Measurements from ENCODE around the gene HCN4. TPM values are rescaled to one million over a fixed set of nuclear protein-coding genes. Genes with fewer than 3 reads are reported as not detected.

The HCN4 gene
- total and polyA plus RNA-seq, 3 donors from 2014 or later: 9.1 to 17.6 (median 12.6) TPM

DNA sequence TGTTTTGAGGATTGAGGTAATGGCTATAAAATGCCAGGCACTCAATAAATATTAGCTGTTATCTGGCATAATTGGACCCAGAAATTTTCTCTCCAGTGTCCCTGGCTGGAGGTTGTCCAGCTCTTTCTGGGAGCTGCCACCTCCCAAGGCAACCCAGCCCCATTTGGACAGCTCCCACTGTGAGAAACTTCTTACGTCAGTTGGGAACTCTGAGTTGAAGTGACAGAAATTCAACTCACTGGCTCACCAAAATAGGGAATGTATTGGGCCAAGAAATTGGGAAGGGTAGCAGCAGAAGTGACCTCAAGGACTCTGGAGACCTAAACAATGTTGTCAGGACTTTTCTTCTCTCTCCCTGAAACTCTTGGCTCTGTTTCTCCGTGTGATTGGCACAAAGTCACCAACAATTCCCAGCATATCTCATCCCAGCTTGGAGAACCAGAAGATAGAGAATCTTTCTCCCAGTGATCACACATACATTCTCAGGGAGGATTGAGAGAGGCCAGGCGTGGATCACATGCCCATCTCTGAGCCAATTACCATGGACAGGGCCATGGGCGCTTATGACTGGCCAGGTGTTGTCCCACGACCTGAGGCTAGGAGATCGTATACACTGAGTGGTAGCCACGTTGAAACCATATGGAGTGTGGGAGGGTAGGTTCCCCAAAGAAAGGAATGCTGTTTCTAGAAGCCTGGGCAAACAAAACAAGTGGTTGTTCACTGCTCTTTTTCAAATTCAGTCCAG is 22.5 kb upstream of the HCN4 start:
- intact Hi-C loops (cut with DNase I; ENCODE audit: low total_unique reads): no loop called here

DNA sequence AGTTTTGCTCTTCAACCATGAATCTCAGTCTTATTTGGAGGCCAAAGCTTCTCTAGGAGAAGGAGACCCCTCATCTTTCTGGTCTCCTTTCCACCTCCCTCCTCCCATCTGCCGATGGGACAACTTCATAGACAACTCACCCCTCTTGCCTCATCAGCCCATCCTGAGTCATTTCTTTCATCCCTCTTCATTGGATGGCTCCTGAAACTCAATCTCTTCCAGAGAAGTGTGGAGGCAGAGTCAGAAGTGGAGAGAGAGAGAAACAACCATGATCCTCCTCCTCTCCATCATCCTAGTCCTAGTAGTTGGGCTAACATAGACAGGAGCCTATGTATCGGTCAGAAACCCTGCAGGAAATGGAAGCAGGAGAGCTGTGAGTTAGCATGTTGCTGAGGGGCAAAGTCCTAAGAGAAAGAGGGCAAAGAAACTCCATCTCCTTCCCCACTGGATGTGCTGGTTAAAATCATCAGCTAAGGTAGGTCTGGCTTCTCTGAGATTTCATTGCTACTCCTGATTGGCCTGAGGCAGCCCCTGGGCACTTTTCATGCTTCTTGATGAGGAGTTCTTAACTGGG is 21.3 kb upstream of the HCN4 start:
- no peak for DNase-seq
- TF ChIP-seq POLR2A (IDR thresholded peaks at IDR 0.05): no peak
- TF ChIP-seq, protein P1, sequence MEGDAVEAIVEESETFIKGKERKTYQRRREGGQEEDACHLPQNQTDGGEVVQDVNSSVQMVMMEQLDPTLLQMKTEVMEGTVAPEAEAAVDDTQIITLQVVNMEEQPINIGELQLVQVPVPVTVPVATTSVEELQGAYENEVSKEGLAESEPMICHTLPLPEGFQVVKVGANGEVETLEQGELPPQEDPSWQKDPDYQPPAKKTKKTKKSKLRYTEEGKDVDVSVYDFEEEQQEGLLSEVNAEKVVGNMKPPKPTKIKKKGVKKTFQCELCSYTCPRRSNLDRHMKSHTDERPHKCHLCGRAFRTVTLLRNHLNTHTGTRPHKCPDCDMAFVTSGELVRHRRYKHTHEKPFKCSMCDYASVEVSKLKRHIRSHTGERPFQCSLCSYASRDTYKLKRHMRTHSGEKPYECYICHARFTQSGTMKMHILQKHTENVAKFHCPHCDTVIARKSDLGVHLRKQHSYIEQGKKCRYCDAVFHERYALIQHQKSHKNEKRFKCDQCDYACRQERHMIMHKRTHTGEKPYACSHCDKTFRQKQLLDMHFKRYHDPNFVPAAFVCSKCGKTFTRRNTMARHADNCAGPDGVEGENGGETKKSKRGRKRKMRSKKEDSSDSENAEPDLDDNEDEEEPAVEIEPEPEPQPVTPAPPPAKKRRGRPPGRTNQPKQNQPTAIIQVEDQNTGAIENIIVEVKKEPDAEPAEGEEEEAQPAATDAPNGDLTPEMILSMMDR (IDR thresholded peaks at IDR 0.05): no peak
- intact Hi-C loops (cut with DNase I; ENCODE audit: low total_unique reads): no loop called here
- Histone ChIP-seq H3K4me1 (no peaks in the 10 kb centered on the region), H3K27me3 (no peaks in the 10 kb centered on the region), H3K27ac (no peak overlapping the region), H3K36me3 (ENCODE audit: low read depth, missing control alignments) (no peaks in the 10 kb centered on the region), H3K9me3 (no peaks in the 10 kb centered on the region), H3K4me3 (no peak overlapping the region)
- WGBS, 2 donors: 87 to 94% methylated on average over 2 of the region's 2 CpGs

More for the DNA sequence above, 22.5 kb upstream of the HCN4 start:
- Histone ChIP-seq H3K4me1 (no peaks in the 10 kb centered on the region), H3K27me3 (no peaks in the 10 kb centered on the region), H3K9me3 (no peaks in the 10 kb centered on the region), H3K36me3 (ENCODE audit: low read depth, missing control alignments) (no peaks in the 10 kb centered on the region), H3K27ac (no peak overlapping the region), H3K4me3 (no peak overlapping the region)
- TF ChIP-seq, protein P1 (IDR thresholded peaks at IDR 0.05): no peak
- no peak for TF ChIP-seq POLR2A (IDR thresholded peaks at IDR 0.05)
- DNase-seq: no peak
- WGBS, 2 donors: 63 to 75% methylated on average over 7 of the region's 7 CpGs

DNA sequence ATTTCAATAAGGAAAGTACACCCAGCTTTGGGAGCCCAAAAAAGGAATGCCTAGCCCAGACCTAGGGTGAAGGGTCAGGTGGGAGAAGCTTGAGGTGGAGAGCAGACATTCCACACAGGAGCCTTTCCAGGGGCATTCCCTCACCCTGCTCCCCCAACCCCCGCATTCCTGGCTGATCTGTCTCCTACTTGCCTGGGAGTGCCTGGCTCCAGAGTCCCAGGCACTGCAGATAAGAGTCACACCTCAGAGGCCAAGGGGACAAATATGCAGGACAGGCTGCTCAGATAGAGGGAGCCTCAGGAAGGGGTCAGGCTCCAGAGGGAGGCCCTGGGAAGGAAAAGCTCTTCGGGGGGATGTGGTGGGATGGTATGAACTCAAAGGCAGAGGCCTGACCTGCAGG is 20.8 kb upstream of the HCN4 start:
- DNase-seq: no peak
- WGBS, 2 donors: 59 to 63% methylated on average over 2 of the region's 2 CpGs
- Histone ChIP-seq H3K27me3 (no peaks in the 10 kb centered on the region), H3K27ac (no peak overlapping the region), H3K9me3 (no peaks in the 10 kb centered on the region), H3K4me3 (no peak overlapping the region), H3K4me1 (no peaks in the 10 kb centered on the region), H3K36me3 (ENCODE audit: low read depth, missing control alignments) (no peaks in the 10 kb centered on the region)
- TF ChIP-seq, protein P1 (IDR thresholded peaks at IDR 0.05): no peak
- TF ChIP-seq POLR2A (IDR thresholded peaks at IDR 0.05): no peak
- intact Hi-C loops (cut with DNase I; ENCODE audit: low total_unique reads): no loop called here

DNA sequence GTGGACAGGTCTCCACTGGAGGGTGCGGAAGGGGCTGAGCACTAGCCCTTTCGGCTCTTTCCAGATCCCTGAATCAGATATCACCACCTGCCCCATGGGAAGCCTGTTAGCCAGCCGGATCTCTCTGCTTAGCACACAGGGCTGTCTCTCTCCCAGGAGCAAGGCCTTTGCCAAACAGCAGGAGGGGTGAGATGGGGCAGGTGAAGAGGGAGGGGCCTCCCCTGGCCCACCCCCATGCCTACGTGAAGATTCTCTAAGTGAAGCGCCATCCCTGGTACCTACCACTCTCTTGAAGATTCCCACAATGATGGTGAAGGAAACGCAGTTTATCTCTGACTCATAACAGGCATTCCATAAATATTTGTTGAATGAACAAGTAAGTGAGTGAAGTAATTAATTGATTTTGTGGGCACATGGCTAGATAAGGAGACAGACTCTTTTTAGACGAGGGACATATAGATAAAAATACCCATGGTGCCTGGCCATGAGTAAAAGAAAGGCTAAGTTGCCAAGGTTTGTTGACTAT is 19.6 kb upstream of the HCN4 start:
- Histone ChIP-seq H3K36me3 (ENCODE audit: low read depth, missing control alignments) (no peaks in the 10 kb centered on the region), H3K4me1 (no peaks in the 10 kb centered on the region), H3K27ac (no peak overlapping the region), H3K9me3 (no peaks in the 10 kb centered on the region), H3K4me3 (no peak overlapping the region), H3K27me3 (no peaks in the 10 kb centered on the region)
- TF ChIP-seq, protein P1 (IDR thresholded peaks at IDR 0.05): no peak
- TF ChIP-seq POLR2A (IDR thresholded peaks at IDR 0.05): no peak
- intact Hi-C loops (cut with DNase I; ENCODE audit: low total_unique reads): no loop called here
- 56 to 75% methylated on average over 6 of the region's 7 CpGs for WGBS, 2 donors
- no peak for DNase-seq
